Renal pelvis (tissue), 4 donors: Measurements from ENCODE around the gene GYPC. TPM values are rescaled to one million over a fixed set of nuclear protein-coding genes. Genes with fewer than 3 reads are reported as not detected.

Experiments
- DNase-seq: peaks from one replicate; pipeline ENCODE4 v3.0.0-alpha.2; 2013
- polyA plus RNA-seq, 3 donors: library from polyadenylated mRNA; unstranded; fragments of 120-200 nt; gene quantifications; one replicate each; pipeline ENCODE4 v1.2.1, GENCODE V29; 2013; ENCODE audit not compliant: insufficient read length in 3 of 3

Gene GYPC
- polyA plus RNA-seq, 3 donors = 57.1 to 66.0 (median 63.5) TPM

DNA sequence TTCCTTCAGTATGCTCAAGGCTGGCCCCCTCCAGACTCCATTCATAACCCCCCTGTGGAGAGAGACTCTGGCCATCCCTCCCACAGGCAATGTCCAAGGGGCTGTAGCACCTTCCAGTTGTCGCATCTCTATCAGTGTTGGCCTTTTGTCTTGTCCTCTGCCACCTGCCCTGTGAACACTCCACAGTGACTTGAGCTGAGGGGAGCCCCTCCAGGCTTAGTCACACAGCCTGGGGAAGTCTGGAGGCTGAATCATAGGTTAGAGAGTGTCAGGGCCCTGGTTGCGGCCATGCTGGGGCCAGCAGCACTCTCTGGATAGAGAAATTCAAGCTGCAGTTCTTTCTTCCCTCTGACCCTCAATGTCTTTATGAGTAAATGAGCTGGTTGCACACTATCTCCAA, 64.7 kb downstream of the GYPC start:
- no peak for DNase-seq

- no peak for DNase-seq
Measured at GRCh38 chr2:126722081-126722480, 66.1 kb downstream of the GYPC start.

DNA sequence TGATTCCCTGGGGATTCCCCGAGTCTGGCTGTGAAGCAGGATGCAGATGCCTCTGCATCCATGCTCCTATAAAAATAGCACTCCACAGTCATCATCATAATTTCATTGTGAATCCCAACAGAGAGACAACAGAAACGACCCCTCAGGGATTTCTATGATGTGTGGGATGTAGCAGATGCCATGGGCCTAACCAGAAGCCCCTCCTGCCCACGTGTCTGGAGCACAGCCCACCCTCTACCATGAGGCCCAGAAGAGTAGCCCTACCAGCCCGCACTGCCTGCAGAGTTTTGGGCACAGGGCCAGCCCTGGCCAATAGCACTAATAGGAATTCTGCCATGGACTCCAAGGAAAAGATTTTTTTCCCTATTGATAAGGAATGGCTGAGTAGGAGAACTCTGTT, 66.6 kb downstream of the GYPC start:
- no peak for DNase-seq

DNA sequence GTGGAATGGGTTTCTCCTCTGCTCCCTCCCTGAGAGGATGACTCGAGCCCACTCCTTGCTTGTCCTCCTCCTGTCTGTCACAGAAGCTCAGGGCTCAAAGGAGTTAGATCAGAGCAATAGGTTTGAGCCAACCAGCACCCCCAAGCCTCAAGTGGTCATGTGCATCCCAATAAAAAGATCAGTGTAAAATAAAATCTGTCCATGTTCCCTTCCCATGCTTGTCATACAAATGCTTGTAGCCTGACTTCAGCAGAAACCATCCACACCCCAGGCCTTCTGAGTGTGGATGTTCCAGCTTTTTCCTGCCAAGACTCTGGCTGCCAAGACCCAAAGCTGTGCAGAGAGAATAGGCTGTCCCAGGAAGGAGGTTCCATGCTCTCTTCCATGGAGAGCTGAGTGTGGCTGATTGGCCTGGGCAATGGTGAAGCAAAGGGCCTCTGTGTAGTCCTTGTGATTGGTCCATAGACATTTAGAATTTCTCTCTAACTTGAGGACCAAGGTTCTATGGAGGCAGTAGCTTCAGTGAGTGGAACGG, 67.4 kb downstream of the GYPC start:
- DNase-seq = no peak

- DNase-seq = no peak
Measured at GRCh38 chr2:126725580-126725979, 69.6 kb downstream of the GYPC start.

DNA sequence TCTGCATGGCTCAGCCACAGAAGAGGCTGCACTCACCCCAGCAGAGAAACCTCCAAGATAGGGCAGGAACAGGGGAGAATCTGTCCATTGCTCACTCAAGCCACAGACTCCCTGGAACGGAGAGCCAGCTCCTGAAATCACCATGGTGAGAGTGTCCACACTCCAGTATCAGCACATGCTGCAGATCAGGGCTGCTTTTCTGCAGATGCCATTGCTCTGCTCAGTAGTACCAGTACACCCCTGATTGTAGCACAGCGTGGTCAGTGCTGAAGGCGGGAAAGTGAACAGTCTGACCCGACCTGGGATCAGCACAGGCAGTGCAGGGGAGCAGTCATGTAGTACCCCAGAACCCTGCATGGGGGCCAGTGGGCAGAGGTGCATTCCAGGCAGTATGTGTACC, 73.9 kb downstream of the GYPC start:
- no peak for DNase-seq

GRCh38 chr2:126730655-126731054, 74.7 kb downstream of the GYPC start:
- no peak for DNase-seq

- DNase-seq = no peak
Measured at GRCh38 chr2:126731353-126731752, 75.4 kb downstream of the GYPC start.

GRCh38 chr2:126732682-126733245, 76.8 kb downstream of the GYPC start:
- no peak for DNase-seq

- DNase-seq = no peak
Measured at GRCh38 chr2:126733795-126734194, 77.8 kb downstream of the GYPC start.

DNA sequence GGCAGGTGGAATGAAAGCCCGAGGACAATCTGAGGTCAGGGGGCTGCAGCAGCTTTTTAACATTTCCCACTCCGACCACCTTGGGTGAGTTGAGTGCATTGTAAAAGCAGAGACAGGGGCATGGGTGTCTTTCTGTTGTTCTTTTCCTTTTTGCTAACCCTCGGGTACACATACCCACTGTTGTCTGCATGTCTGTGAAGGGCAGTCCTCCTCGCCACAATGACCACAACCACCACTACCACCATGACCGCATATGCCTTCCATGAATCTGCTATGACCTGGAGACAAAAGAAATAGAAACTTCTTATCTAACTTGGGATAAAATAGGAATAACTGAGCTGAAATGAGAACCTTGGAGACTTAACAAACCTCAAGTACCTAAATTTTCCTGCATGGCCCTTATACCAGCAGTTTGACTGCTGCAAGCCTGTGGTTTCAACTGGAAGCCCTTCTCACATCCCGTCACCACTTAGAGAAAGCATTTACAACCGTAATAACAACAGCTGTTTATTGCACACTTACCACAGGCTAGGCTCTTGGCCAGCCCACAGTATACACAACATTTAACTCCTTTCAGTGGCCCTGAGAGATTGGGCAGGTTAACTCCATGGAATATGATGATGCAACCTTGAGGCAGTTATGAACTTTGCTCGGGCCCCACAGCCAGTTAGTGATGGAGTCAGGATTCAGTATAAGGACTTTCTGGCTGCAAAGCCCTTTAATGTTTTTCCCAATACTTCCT, 80.3 kb downstream of the GYPC start:
- DNase-seq = no peak

DNA sequence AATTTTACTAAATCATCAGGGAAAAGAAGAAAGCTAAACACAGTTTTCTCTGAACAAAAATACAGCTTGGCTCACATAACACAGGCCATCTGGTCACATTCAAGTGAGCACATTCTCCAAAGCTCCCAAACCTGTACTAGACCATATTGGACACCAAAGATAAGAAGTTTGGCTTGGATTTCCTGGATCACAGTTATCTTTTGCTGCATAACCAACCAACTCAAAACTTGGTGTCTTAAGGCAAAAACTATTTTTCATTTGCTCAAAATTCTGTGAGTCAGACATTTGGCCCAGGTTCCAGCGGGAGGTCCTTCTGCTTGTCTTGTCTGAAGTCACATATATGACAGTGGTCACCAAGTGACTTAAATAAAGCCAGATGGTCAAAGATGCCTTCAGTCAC, 83.2 kb downstream of the GYPC start:
- DNase-seq = no peak

DNA sequence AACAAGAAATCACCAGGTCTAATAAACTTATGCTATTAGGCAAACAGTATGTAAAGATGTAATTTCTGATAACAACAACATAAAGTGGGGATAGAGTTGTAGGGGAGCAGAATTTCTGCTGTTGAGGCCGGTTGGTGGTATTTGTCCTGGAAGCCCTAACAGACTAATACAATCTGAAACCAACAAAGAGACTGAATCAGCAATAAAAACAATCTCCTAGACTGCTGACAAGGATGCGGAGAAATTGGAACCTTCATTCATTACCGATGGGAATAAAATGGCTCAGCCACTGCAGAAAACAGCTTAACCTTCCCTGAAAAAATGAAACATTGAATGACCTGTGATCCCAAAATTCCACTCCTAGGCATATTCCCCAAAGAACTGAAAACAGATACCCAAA, 88.7 kb downstream of the GYPC start:
- no peak for DNase-seq

Other genes starting within 250 kb of the GYPC start
- under 1 TPM in 1 of 3 donors, not detected in 2; 0.11 TPM for gene TEX51, start 242.7 kb downstream of the GYPC start, polyA plus RNA-seq